RWPE1 (cell line): Measurements from ENCODE around the gene PLCL1.

Experiments
- CTCF ChIA-PET: fragments of 350-600 bp; sonication (Branson Sonifier 250); formaldehyde crosslinking; extraction: SDS; loops from one replicate; lab custom pipeline; 2021; lab: Yijun Ruan, JAX
- POLR2A ChIA-PET: fragments of 400-600 bp; formaldehyde crosslinking; extraction: SDS; loops from one replicate; lab custom pipeline; 2020; ENCODE audit warnings: antibody characterized with exemption; ENCODE audit not compliant: low non-redundant PET; lab: Yijun Ruan, JAX
- DNase-seq: peaks from one replicate; pipeline ENCODE4 v3.0.0; 2012; ENCODE audit warnings: low spot score
- H3K27ac ChIP-seq: fragments of 450-650 bp; 2 replicates; pipeline ENCODE4 v1.5.1; 2017
- TF ChIP-seq, protein P1 (sequence below): fragments of 450-650 bp; conservative IDR thresholded peaks from 2 replicates; pipeline ENCODE4 v1.5.1; 2017; ENCODE audit warnings: low read depth, mild to moderate bottlenecking

Gene PLCL1

DNA sequence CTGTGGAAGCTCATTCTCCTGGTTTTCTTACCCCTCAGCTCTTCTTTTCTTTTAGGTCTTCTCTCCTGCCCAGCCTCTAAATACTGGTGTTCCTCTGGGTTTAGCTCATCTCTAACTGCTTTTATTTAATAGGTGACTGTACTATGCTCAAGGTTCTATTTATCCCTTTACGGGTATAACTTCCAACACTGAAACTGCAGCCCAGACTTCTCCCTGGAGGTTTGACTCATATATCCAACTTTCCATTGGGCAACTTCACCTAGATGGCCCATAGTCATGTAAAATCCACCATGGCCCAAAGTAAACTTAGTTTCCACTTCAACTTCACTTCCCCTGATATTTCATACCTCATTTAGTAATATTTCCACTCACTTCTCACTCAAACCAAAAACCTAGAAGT lies 273.1 kb downstream of the PLCL1 start:
- POLR2A ChIA-PET, result no interaction called here
- TF ChIP-seq, protein P1, sequence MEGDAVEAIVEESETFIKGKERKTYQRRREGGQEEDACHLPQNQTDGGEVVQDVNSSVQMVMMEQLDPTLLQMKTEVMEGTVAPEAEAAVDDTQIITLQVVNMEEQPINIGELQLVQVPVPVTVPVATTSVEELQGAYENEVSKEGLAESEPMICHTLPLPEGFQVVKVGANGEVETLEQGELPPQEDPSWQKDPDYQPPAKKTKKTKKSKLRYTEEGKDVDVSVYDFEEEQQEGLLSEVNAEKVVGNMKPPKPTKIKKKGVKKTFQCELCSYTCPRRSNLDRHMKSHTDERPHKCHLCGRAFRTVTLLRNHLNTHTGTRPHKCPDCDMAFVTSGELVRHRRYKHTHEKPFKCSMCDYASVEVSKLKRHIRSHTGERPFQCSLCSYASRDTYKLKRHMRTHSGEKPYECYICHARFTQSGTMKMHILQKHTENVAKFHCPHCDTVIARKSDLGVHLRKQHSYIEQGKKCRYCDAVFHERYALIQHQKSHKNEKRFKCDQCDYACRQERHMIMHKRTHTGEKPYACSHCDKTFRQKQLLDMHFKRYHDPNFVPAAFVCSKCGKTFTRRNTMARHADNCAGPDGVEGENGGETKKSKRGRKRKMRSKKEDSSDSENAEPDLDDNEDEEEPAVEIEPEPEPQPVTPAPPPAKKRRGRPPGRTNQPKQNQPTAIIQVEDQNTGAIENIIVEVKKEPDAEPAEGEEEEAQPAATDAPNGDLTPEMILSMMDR, result no peak
- H3K27ac ChIP-seq, result no peak overlapping the region
- DNase-seq, result no peak
- CTCF ChIA-PET, result interaction anchor here (1.5 kb wide), 1 partner anchor 14 kb away, joined by 3 read pairs; no protein-coding TSS in a partner anchor

DNA sequence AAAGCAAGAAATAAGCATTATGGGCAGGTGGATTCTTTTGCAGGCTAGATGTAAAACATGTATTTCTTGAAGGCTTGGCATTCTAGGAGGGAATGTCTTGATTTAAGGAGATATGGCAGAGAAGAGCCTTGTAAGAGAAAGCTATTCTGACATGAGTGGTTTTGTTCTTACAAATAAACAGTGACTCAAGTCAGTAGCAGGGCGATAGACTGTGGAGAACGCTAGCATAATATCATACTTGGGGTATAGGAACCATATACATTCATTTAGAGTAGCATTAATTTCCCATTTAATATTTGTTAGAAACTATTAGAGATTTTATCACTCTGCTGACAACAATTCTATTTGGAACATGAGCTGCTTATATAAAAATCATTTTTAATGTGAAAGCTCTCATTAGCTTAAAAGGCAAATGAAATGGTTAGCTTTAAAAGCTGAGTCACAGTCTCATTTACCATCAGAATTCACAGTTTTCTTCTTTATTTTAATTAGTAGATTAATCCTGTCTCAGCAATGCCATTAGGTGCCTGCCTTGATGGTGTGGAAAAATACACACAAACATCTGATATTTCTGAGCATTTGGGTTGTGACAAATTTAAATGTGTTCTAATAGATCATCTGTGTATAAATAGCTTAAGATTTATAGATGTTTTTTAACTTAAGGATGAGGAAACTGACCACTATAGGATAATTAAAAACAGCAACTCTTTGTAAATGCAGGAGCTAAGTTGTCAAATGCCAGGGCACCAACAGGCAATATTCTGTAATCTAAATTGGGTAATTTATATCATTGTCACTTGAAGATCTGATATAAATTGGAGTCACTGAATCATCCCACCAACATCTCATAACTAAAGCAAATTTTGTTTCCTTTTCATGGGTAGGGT lies 276.7 kb downstream of the PLCL1 start:
- POLR2A ChIA-PET, result no interaction called here
- CTCF ChIA-PET, result no interaction called here

DNA sequence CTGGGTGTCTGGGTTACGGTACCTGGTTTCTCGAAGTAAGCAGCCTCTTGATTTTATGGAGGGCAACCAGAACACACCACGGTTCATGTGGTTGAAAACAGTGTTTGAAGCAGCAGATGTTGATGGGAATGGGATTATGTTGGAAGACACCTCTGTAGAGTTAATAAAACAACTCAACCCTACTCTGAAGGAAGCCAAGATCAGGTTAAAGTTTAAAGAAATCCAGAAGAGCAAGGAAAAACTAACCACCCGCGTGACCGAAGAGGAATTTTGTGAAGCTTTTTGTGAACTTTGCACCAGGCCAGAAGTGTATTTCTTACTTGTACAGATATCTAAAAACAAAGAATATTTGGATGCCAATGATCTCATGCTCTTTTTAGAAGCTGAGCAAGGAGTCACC lies 279.8 kb downstream of the PLCL1 start:
- DNase-seq, result no peak
- POLR2A ChIA-PET, result no interaction called here
- H3K27ac ChIP-seq, result no peak overlapping the region
- CTCF ChIA-PET, result no interaction called here
- TF ChIP-seq, protein P1, result no peak

More for the DNA sequence above, 276.7 kb downstream of the PLCL1 start:
- DNase-seq, result no peak
- TF ChIP-seq, protein P1, result no peak
- H3K27ac ChIP-seq, result no peak overlapping the region

DNA sequence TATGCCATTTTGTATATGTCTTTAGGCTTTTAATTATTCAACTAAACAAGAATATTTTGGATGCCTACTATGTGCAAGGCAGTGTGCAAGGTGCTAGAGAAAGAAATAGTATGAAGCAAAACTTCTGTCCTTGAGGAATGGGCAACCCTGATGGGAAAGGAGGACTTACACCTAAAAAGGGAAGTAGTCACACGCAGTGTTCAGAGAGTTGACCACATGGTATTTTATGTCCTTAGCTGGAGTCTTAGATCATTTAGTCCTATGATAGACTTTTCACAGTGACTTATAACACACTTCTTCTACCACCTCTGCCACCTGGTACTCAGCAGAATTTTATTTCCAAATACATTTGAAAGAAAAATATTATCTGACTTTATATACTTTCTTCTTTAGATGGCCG lies 291.6 kb downstream of the PLCL1 start:
- no peak overlapping the region for H3K27ac ChIP-seq
- TF ChIP-seq, protein P1, result no peak
- CTCF ChIA-PET, result no interaction called here
- POLR2A ChIA-PET, result interaction anchor here (0.6 kb wide), 1 partner anchor 123 kb away, joined by 3 read pairs; no protein-coding TSS in a partner anchor
- DNase-seq, result no peak

DNA sequence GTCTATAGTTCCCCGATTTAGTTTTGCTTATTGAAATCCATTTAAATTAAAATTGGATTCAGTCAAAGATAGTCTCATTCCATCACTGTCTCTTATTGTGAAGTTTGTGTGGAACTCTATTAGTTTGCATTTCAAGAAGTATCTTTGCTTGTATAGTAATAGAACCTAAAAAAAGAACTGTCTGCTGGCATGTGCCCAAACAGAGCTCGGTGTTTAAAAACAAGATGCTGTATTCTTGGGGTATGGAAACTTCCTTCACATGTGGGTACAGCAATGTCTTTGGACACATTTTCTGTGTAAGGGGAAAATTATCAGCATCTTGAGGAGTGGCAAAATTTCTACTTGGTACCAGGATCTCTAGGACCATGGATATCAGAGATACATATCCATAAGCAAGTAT lies 292.6 kb downstream of the PLCL1 start:
- ChIA-PET CTCF (interaction anchor here (0.6 kb wide), 1 partner anchor 137 kb away, joined by 5 read pairs; no protein-coding TSS in a partner anchor), POLR2A (no interaction called here)
- H3K27ac ChIP-seq, result no peak overlapping the region
- DNase-seq, result no peak
- TF ChIP-seq, protein P1, result no peak

DNA sequence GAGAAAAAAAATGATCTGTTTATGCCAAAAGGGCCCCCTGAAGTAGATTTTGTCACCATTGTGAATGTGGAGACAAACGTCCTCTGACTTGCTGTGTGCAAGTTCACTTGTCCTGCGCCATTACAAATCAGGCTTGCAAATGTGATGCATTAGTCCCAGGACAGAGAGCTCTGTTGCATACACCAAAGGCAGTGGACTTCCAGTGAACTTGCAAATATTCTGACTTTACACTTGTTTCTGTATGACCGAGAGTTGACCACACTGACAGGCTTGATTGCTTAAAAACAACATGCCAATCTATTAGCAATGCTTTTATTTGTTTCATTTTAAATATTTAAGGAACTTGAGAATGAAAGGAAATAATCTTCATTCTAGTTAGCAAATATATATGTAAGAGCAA lies 293.2 kb downstream of the PLCL1 start:
- ChIA-PET POLR2A (no interaction called here), CTCF (no interaction called here)
- TF ChIP-seq, protein P1, result no peak
- H3K27ac ChIP-seq, result no peak overlapping the region
- no peak for DNase-seq
